Endothelial cell of umbilical vein (primary cell): ENCODE measurements around the gene BLTP3A. TPM values are rescaled to one million over a fixed set of nuclear protein-coding genes. Genes with fewer than 3 reads are reported as not detected.

Experiments
- BruUV-seq: library from RNA; stranded (reverse); fragments of 400-500 nt; replicated peaks from 2 replicates; lab custom pipeline; 2021; lab: Mats Ljungman, UMichigan
- CTCF ChIA-PET: fragments of 300-600, 350-600 bp; sonication (Branson Sonifier 250); formaldehyde crosslinking; loops from one replicate; lab custom pipeline; 2021; ENCODE audit warnings: antibody characterized with exemption, inconsistent platforms; lab: Charles Lee
- POLR2A ChIA-PET: fragments of 300-600, 350-600 bp; sonication (Branson Sonifier 250); formaldehyde crosslinking; loops from one replicate; lab custom pipeline; 2021; ENCODE audit warnings: antibody characterized with exemption, inconsistent platforms; lab: Charles Lee
- DNase-seq: peaks from one replicate; pipeline ENCODE4 v3.0.0-alpha.2; 2011; ENCODE audit warnings: low read depth, low spot score
- FAIRE-seq: peaks from 2 replicates; lab custom pipeline; 2011; peaks lifted over from hg19 to GRCh38; lab: Jason Lieb, UNC
- H2AFZ ChIP-seq: 2 replicates; pipeline ENCODE4 v1.6.0; 2012; ENCODE audit warnings: low read depth, low read length, control low read depth, inconsistent platforms
- H3K27ac ChIP-seq: 2 replicates; pipeline ENCODE4 v1.5.1; 2011; ENCODE audit warnings: low read depth, mild to moderate bottlenecking, control low read depth, low read length, moderate library complexity; ENCODE audit not compliant: insufficient read depth
- H3K27me3 ChIP-seq, 2 experiments: 2 replicates each; pipeline versions ENCODE4 v1.6.0 to v1.6.1; 2011; ENCODE audit warnings: low read length in 2 of 2, mixed read lengths in 1 of 2; ENCODE audit not compliant: control insufficient read depth in 2 of 2, insufficient read depth in 2 of 2
- H3K36me3 ChIP-seq, 2 experiments: 2 replicates in 1 of 2; 3 replicates in 1 of 2; pipeline ENCODE4 v1.5.1; 2011; ENCODE audit warnings: low read length in 2 of 2, mild to moderate bottlenecking in 1 of 2, moderate library complexity in 1 of 2; ENCODE audit not compliant: control insufficient read depth in 2 of 2, insufficient read depth in 2 of 2; ENCODE audit errors: extremely low read depth in 1 of 2
- H3K4me1 ChIP-seq: 3 replicates; pipeline ENCODE4 v1.5.1; 2011; ENCODE audit warnings: mild to moderate bottlenecking, low read length; ENCODE audit not compliant: control insufficient read depth, insufficient read depth; ENCODE audit errors: extremely low read depth
- H3K4me2 ChIP-seq: 2 replicates; pipeline ENCODE4 v1.6.1; 2011; ENCODE audit warnings: low read length, control low read depth, mixed read lengths; ENCODE audit not compliant: insufficient read depth
- H3K4me3 ChIP-seq, 3 experiments: fragments of 200-600 bp in 1 of 3; sonication (generic), shearing (Covaris generic) in 1 of 3; replicated peaks in 1 of 3; 2 replicates each; pipeline ENCODE4 v1.5.1; 2011 to 2016; ENCODE audit warnings: control low read depth in 3 of 3, low read length in 3 of 3, mild to moderate bottlenecking in 2 of 3, inconsistent platforms in 1 of 3, low read depth in 1 of 3, moderate library complexity in 1 of 3; ENCODE audit not compliant: insufficient read depth in 1 of 3
- H3K79me2 ChIP-seq: 2 replicates; pipeline ENCODE4 v1.6.0; 2012; ENCODE audit warnings: low read length, inconsistent platforms; ENCODE audit not compliant: control insufficient read depth, insufficient read depth
- H3K9ac ChIP-seq: replicated peaks from 2 replicates; pipeline ENCODE3; 2011; ENCODE audit warnings: low read length, control low read depth; ENCODE audit not compliant: insufficient read depth; ENCODE audit errors: extremely low read depth
- H3K9me1 ChIP-seq: replicated peaks from 3 replicates; pipeline ENCODE4 v1.6.0; 2011; ENCODE audit warnings: mild to moderate bottlenecking, low read length; ENCODE audit not compliant: control insufficient read depth, insufficient read depth; ENCODE audit errors: extremely low read depth
- H3K9me3 ChIP-seq: replicated peaks from 2 replicates; pipeline ENCODE4 v1.5.1; 2012; ENCODE audit warnings: low read length, inconsistent platforms; ENCODE audit not compliant: control insufficient read depth, insufficient read depth
- H4K20me1 ChIP-seq: replicated peaks from 2 replicates; pipeline ENCODE3; 2011; ENCODE audit warnings: mild to moderate bottlenecking, low read length; ENCODE audit not compliant: control insufficient read depth, insufficient read depth; ENCODE audit errors: extremely low read depth
- CTCF ChIP-seq, 2 donors: IDR thresholded peaks; 1 replicate in 1 of 2; 2 replicates in 1 of 2; pipeline ENCODE4 v1.5.1; 2011; ENCODE audit warnings: low read length in 2 of 2, mild to moderate bottlenecking in 2 of 2, moderate library complexity in 2 of 2, control low read depth in 1 of 2, inconsistent platforms in 1 of 2, low read depth in 1 of 2; ENCODE audit not compliant: insufficient read depth in 1 of 2; ENCODE audit errors: extremely low read depth in 1 of 2
- EZH2 ChIP-seq: IDR thresholded peaks from 2 replicates; pipeline ENCODE4 v1.6.1; 2012; ENCODE audit warnings: borderline replicate concordance, low read depth, mild to moderate bottlenecking, moderate library complexity, low read length, inconsistent platforms; ENCODE audit not compliant: severe bottlenecking
- FOS ChIP-seq: IDR thresholded peaks from 2 replicates; pipeline ENCODE4 v1.6.1; 2011; ENCODE audit warnings: mild to moderate bottlenecking, low read length, moderate library complexity, borderline replicate concordance; ENCODE audit not compliant: insufficient read depth
- GATA2 ChIP-seq: IDR thresholded peaks from 2 replicates; pipeline ENCODE4 v1.7.0; 2011; ENCODE audit warnings: low read depth, mild to moderate bottlenecking, moderate library complexity, mixed read lengths, low read length; ENCODE audit not compliant: insufficient read length, insufficient read depth
- JUN ChIP-seq: IDR thresholded peaks from 2 replicates; pipeline ENCODE4 v1.6.1; 2011; ENCODE audit warnings: borderline replicate concordance, low read depth; ENCODE audit not compliant: insufficient read length, insufficient read depth
- MAX ChIP-seq: IDR thresholded peaks from 2 replicates; pipeline ENCODE4 v1.6.1; 2011; ENCODE audit not compliant: insufficient read depth, insufficient read length
- MYC ChIP-seq: IDR thresholded peaks from one replicate; pipeline ENCODE4 v1.6.1; 2011; ENCODE audit warnings: mild to moderate bottlenecking, low read depth, low read length
- POLR2A ChIP-seq: IDR thresholded peaks from 2 replicates; pipeline ENCODE4 v1.6.1; 2012; ENCODE audit warnings: low read depth, mild to moderate bottlenecking, control low read depth, low read length
- POLR2AphosphoS5 ChIP-seq: IDR thresholded peaks from 2 replicates; pipeline ENCODE4 v1.6.1; 2012; ENCODE audit warnings: low read depth, mild to moderate bottlenecking, control low read depth, low read length, moderate library complexity; ENCODE audit not compliant: insufficient read depth
- dilution Hi-C: fragments of 300-500 bp; cut with MboI; formaldehyde crosslinking; loops from one replicate; pipeline ENCODE4 v1.15.0; 2019; ENCODE audit warnings: low sequenced_read_pairs; ENCODE audit not compliant: extremely low pct_ligation_motif_present
- intact Hi-C: fragments of 100-400 bp; cut with micrococcal nuclease; formaldehyde crosslinking; loops from one replicate; pipeline ENCODE4 v1.10.0; 2022
- polyA plus RNA-seq, 4 experiments: library from polyadenylated mRNA; depleted of rRNA in 3 of 4; stranded (reverse) in 3 of 4; unstranded in 1 of 4; fragments of >200 nt; gene quantifications; 2 replicates each; pipeline versions ENCODE4 v1.2.1 to v1.2.3, GENCODE V29; 2011 to 2012; ENCODE audit warnings: missing spikeins in 1 of 4
- total RNA-seq: library from RNA; stranded (reverse); gene quantifications from 2 replicates; pipeline ENCODE4 v1.2.3, GENCODE V29; 2021

BLTP3A gene
- total and polyA plus RNA-seq, 2 donors (not counting 3 experiments of a cell fraction or from before 2014, with no cell fraction given): 4.6 to 9.3 TPM

GRCh38 chr6:34745277-34746103 is 46.4 kb upstream of the BLTP3A start:
- H3K27ac ChIP-seq: no peak overlapping the region
- intact Hi-C loops: no loop called here
- no peaks in the 10 kb centered on the region for H3K9me1 ChIP-seq
- dilution Hi-C loops: no loop called here
- POLR2A ChIA-PET: no interaction called here
- no peak for TF ChIP-seq POLR2AphosphoS5
- TF ChIP-seq MAX: no peak
- TF ChIP-seq MYC: no peak
- TF ChIP-seq FOS: no peak
- no peak for TF ChIP-seq GATA2
- no peak for TF ChIP-seq CTCF (IDR thresholded peaks at IDR 0.05; ENCODE audit: extremely low read depth in 1 of 2, insufficient read depth in 1 of 2, low read depth in 1 of 2, low read length in 2 of 2)
- no peak for TF ChIP-seq POLR2A
- TF ChIP-seq EZH2: no peak
- no peak for TF ChIP-seq JUN
- no peaks in the 10 kb centered on the region for H3K36me3 ChIP-seq
- no peaks in the 10 kb centered on the region for H4K20me1 ChIP-seq
- DNase-seq (no peak), FAIRE-seq (no peak)
- no peak overlapping the region for H3K4me2 ChIP-seq
- CTCF ChIA-PET: interaction anchor here (0.6 to 1.5 kb wide), 3 partner anchors 9 to 394 kb away, joined by 3 to 4 read pairs (median 3); no protein-coding TSS in a partner anchor
- no peak overlapping the region for H3K9ac ChIP-seq
- no TSS peak for BruUV-seq
- H3K79me2 ChIP-seq: no peaks in the 10 kb centered on the region
- H3K4me3 ChIP-seq: no peak overlapping the region
- H3K4me1 ChIP-seq: no peaks in the 10 kb centered on the region
- H3K27me3 ChIP-seq: peaks cover 0 to 5% of the 10 kb centered on the region in 2 experiments
- no peaks in the 10 kb centered on the region for H3K9me3 ChIP-seq
- H2AFZ ChIP-seq: no peak overlapping the region
